ENCODE data around the gene VPS9D1. TPM values are rescaled to one million over a fixed set of nuclear protein-coding genes. Genes with fewer than 3 reads are reported as not detected.

The VPS9D1 gene
- polyA plus RNA-seq, 1 donor from 2014 or later: 29.9 TPM

DNA sequence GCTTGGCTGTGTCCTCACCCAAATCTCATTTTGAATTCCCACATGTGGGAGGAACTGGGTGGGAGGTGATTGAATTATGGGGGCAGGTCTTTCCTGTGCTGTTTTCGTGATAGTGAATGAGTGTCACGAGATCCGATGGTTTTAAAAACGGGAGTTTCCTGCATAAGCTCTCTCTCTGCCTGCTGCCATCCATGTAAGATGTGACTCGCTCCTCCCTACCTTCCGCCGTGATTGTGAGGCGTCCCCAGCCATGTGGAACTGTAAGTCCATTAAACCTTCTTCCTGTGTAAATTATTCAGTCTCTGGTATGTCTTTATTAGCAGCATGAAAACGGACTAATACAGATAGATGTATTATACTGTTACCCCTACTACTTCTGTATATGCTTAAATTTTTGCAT, 59.5 kb downstream of the VPS9D1 start:
- no peak overlapping the region for H2AFZ ChIP-seq (ENCODE audit: low read depth, low read length)
- peaks cover 26% of the 10 kb centered on the region for H3K79me2 ChIP-seq (replicated peaks; ENCODE audit: insufficient read depth, low read length)
- H3K9me2 ChIP-seq (ENCODE audit: insufficient read depth, low read length): no peaks in the 10 kb centered on the region
- H3F3A ChIP-seq (ENCODE audit: insufficient read depth, low read length, poor library complexity, severe bottlenecking): no peaks in the 10 kb centered on the region
- no peak for TF ChIP-seq EP300 (conservative IDR thresholded peaks at IDR 0.05; ENCODE audit: poor library complexity, severe bottlenecking)
- TF ChIP-seq, protein P1, sequence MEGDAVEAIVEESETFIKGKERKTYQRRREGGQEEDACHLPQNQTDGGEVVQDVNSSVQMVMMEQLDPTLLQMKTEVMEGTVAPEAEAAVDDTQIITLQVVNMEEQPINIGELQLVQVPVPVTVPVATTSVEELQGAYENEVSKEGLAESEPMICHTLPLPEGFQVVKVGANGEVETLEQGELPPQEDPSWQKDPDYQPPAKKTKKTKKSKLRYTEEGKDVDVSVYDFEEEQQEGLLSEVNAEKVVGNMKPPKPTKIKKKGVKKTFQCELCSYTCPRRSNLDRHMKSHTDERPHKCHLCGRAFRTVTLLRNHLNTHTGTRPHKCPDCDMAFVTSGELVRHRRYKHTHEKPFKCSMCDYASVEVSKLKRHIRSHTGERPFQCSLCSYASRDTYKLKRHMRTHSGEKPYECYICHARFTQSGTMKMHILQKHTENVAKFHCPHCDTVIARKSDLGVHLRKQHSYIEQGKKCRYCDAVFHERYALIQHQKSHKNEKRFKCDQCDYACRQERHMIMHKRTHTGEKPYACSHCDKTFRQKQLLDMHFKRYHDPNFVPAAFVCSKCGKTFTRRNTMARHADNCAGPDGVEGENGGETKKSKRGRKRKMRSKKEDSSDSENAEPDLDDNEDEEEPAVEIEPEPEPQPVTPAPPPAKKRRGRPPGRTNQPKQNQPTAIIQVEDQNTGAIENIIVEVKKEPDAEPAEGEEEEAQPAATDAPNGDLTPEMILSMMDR (IDR thresholded peaks at IDR 0.05; ENCODE audit: poor library complexity, severe bottlenecking): no peak
- no peak for TF ChIP-seq EZH2 (IDR thresholded peaks at IDR 0.05; ENCODE audit: borderline replicate concordance, insufficient read depth, low read length, poor library complexity, severe bottlenecking)
- TF ChIP-seq MXI1 (conservative IDR thresholded peaks at IDR 0.05; ENCODE audit: poor library complexity, severe bottlenecking): no peak
- TF ChIP-seq POLR2AphosphoS5 (IDR thresholded peaks at IDR 0.05): no peak
- TF ChIP-seq RAD21 (conservative IDR thresholded peaks at IDR 0.05): no peak
- no peak for TF ChIP-seq TAF1 (IDR thresholded peaks at IDR 0.05; ENCODE audit: low read depth)
- no peak overlapping the region for H3K9ac ChIP-seq (ENCODE audit: low read length)
- no peak overlapping the region for H3K4me3 ChIP-seq (ENCODE audit: low read length)
- H3K9me3 ChIP-seq (ENCODE audit: low read length): no peaks in the 10 kb centered on the region
- no peak overlapping the region for H3K27ac ChIP-seq (ENCODE audit: low read length)
- H3K27me3 ChIP-seq (ENCODE audit: insufficient read depth, low read depth, low read length): no peaks in the 10 kb centered on the region
- no peak overlapping the region for H3K4me2 ChIP-seq (ENCODE audit: low read length)
- H4K20me1 ChIP-seq (ENCODE audit: insufficient read depth): no peaks in the 10 kb centered on the region
- H3K36me3 ChIP-seq (ENCODE audit: insufficient read depth, low read length): peaks cover 11% of the 10 kb centered on the region

DNA sequence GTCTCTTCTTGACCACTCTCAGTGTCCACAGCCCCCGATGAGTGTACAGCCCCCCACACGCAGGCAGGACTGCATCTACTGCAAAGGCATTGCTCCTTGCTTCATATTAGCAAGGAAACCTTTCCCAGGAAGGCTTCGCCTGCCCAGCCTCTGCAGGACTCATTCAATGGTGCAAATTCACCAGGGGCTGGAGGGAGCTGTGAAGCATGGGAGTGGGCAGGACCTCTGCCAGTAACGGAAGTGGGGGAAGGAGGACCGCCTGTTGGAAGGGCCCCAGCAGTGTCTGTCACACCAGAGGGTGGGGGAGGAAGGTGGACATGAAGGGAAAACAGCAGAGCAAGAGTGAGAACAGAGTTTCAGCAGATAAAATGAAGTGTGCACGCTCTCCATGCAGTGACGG, 60.6 kb downstream of the VPS9D1 start:
- H3K79me2 ChIP-seq (replicated peaks; ENCODE audit: insufficient read depth, low read length): peaks cover 30% of the 10 kb centered on the region

More for the DNA sequence above, 60.6 kb downstream of the VPS9D1 start:
- H3F3A ChIP-seq (ENCODE audit: insufficient read depth, low read length, poor library complexity, severe bottlenecking): no peaks in the 10 kb centered on the region
- no peak overlapping the region for H3K4me2 ChIP-seq (ENCODE audit: low read length)
- TF ChIP-seq TAF1 (IDR thresholded peaks at IDR 0.05; ENCODE audit: low read depth) (no peak), EZH2 (IDR thresholded peaks at IDR 0.05; ENCODE audit: borderline replicate concordance, insufficient read depth, low read length, poor library complexity, severe bottlenecking) (no peak)
- TF ChIP-seq, protein P2, sequence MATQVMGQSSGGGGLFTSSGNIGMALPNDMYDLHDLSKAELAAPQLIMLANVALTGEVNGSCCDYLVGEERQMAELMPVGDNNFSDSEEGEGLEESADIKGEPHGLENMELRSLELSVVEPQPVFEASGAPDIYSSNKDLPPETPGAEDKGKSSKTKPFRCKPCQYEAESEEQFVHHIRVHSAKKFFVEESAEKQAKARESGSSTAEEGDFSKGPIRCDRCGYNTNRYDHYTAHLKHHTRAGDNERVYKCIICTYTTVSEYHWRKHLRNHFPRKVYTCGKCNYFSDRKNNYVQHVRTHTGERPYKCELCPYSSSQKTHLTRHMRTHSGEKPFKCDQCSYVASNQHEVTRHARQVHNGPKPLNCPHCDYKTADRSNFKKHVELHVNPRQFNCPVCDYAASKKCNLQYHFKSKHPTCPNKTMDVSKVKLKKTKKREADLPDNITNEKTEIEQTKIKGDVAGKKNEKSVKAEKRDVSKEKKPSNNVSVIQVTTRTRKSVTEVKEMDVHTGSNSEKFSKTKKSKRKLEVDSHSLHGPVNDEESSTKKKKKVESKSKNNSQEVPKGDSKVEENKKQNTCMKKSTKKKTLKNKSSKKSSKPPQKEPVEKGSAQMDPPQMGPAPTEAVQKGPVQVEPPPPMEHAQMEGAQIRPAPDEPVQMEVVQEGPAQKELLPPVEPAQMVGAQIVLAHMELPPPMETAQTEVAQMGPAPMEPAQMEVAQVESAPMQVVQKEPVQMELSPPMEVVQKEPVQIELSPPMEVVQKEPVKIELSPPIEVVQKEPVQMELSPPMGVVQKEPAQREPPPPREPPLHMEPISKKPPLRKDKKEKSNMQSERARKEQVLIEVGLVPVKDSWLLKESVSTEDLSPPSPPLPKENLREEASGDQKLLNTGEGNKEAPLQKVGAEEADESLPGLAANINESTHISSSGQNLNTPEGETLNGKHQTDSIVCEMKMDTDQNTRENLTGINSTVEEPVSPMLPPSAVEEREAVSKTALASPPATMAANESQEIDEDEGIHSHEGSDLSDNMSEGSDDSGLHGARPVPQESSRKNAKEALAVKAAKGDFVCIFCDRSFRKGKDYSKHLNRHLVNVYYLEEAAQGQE (IDR thresholded peaks at IDR 0.05; ENCODE audit: borderline replicate concordance): no peak
- TF ChIP-seq, protein P1 (IDR thresholded peaks at IDR 0.05; ENCODE audit: poor library complexity, severe bottlenecking): no peak
- no peaks in the 10 kb centered on the region for H3K9me3 ChIP-seq (ENCODE audit: low read length)
- H3K9me2 ChIP-seq (ENCODE audit: insufficient read depth, low read length): no peaks in the 10 kb centered on the region
- no peaks in the 10 kb centered on the region for H3K27me3 ChIP-seq (ENCODE audit: insufficient read depth, low read depth, low read length)
- H3K27ac ChIP-seq (ENCODE audit: low read length): no peak overlapping the region
- no peak overlapping the region for H3K4me3 ChIP-seq (ENCODE audit: low read length)
- H4K20me1 ChIP-seq (ENCODE audit: insufficient read depth): no peaks in the 10 kb centered on the region
- no peak overlapping the region for H2AFZ ChIP-seq (ENCODE audit: low read depth, low read length)
- peaks cover 11% of the 10 kb centered on the region for H3K36me3 ChIP-seq (ENCODE audit: insufficient read depth, low read length)
- no peak overlapping the region for H3K9ac ChIP-seq (ENCODE audit: low read length)

All from neural cell (in vitro differentiated cells).